Measurements from ENCODE around the gene TDRD1.
"Not testable (repeated sequence)": the region's sequence is repeated elsewhere in the genome, so short reads cannot be mapped to it uniquely, and the experiment has no call there.

TDRD1 gene, protein sequence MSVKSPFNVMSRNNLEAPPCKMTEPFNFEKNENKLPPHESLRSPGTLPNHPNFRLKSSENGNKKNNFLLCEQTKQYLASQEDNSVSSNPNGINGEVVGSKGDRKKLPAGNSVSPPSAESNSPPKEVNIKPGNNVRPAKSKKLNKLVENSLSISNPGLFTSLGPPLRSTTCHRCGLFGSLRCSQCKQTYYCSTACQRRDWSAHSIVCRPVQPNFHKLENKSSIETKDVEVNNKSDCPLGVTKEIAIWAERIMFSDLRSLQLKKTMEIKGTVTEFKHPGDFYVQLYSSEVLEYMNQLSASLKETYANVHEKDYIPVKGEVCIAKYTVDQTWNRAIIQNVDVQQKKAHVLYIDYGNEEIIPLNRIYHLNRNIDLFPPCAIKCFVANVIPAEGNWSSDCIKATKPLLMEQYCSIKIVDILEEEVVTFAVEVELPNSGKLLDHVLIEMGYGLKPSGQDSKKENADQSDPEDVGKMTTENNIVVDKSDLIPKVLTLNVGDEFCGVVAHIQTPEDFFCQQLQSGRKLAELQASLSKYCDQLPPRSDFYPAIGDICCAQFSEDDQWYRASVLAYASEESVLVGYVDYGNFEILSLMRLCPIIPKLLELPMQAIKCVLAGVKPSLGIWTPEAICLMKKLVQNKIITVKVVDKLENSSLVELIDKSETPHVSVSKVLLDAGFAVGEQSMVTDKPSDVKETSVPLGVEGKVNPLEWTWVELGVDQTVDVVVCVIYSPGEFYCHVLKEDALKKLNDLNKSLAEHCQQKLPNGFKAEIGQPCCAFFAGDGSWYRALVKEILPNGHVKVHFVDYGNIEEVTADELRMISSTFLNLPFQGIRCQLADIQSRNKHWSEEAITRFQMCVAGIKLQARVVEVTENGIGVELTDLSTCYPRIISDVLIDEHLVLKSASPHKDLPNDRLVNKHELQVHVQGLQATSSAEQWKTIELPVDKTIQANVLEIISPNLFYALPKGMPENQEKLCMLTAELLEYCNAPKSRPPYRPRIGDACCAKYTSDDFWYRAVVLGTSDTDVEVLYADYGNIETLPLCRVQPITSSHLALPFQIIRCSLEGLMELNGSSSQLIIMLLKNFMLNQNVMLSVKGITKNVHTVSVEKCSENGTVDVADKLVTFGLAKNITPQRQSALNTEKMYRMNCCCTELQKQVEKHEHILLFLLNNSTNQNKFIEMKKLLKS

DNA sequence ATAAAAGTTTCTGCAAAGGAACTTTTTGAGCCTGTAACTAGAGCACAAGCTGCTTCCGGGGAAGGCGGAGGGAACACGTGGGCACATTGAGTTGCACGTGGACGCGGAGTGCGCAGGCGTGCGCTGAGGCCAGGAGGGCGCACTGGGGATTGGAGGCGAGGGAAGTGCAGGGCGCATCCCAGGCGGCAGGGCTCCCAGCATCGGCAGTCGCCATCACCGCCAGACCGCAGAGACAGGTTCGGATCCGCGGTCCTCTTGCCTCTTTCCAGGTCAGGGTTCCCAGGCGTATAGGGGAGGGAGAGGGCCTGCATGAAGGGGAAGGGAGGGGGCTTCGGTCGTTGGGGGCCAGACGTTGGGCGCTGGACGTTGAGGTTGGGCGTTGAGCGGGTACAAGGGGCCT lies at the start of gene TDRD1:
Gene TDRD1, plus strand, starts transcription at position 206 of the 400 bp plus-strand sequence. CDS start 8,479 bp downstream, outside the sequence.
- no peak within 1 kb of the TSS for H3K4me3 ChIP-seq (ENCODE audit: low read depth, low read length)
- TF ChIP-seq, protein P1, sequence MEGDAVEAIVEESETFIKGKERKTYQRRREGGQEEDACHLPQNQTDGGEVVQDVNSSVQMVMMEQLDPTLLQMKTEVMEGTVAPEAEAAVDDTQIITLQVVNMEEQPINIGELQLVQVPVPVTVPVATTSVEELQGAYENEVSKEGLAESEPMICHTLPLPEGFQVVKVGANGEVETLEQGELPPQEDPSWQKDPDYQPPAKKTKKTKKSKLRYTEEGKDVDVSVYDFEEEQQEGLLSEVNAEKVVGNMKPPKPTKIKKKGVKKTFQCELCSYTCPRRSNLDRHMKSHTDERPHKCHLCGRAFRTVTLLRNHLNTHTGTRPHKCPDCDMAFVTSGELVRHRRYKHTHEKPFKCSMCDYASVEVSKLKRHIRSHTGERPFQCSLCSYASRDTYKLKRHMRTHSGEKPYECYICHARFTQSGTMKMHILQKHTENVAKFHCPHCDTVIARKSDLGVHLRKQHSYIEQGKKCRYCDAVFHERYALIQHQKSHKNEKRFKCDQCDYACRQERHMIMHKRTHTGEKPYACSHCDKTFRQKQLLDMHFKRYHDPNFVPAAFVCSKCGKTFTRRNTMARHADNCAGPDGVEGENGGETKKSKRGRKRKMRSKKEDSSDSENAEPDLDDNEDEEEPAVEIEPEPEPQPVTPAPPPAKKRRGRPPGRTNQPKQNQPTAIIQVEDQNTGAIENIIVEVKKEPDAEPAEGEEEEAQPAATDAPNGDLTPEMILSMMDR (IDR thresholded peaks at IDR 0.05; ENCODE audit: low read depth, low read length), result no peak
- no peaks in the 10 kb centered on the region for H3K27me3 ChIP-seq (ENCODE audit: insufficient read depth, low read depth, severe bottlenecking)
- DNase-seq, result no peak
- H3K9me3 ChIP-seq (ENCODE audit: severe bottlenecking), result no peaks in the 10 kb centered on the region
- no peak within 1 kb of the TSS for H3K27ac ChIP-seq
- no peaks in the 10 kb centered on the region for H3K36me3 ChIP-seq

DNA sequence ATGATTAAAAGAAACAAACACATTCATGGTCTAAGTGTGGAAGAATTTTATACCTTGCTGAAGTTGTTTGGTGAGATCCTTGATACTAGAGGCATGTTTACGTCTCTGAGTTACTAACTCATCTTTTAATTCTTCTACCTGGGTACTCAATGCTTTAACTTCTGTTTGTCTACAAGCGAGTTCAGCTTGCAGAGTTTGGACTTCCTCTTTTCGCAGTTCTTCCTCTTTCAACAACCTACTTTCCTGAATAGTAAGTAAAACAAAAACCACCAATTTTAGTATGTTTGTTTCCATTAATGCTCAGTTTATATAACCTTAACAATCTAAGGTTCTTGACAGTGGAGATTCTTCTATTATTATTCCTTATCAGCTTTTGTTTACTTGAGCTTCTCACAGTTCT lies 48.1 kb upstream of the TDRD1 start:
- Histone ChIP-seq H3K27ac (no peak overlapping the region), H3K36me3 (peaks cover 25% of the 10 kb centered on the region), H3K4me3 (ENCODE audit: low read depth, low read length) (no peak overlapping the region), H3K27me3 (ENCODE audit: insufficient read depth, low read depth, severe bottlenecking) (no peaks in the 10 kb centered on the region), H3K9me3 (ENCODE audit: severe bottlenecking) (no peaks in the 10 kb centered on the region)
- DNase-seq, result no peak
- TF ChIP-seq, protein P1 (IDR thresholded peaks at IDR 0.05; ENCODE audit: low read depth, low read length), result no peak

DNA sequence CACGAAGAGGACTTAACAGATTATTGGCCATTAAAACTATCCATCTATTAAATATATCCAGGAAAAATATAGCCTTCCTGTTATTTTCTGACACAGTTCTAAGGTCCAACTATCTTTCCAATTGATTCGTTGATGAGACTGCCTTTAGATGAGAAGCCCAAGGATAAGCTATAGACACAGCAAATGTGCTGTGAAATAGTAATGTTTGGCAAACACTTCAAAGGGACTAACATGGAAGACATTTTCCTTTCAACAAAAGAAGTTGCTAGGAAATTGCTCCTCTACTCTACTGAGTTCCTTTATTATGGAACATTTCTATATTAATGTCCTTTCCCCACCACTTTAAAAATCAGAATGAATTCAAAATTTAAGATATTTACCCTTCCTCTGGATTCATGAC lies 43.7 kb upstream of the TDRD1 start:
- Histone ChIP-seq H3K9me3 (ENCODE audit: severe bottlenecking) (no peaks in the 10 kb centered on the region), H3K36me3 (peaks cover 16% of the 10 kb centered on the region), H3K27ac (no peak overlapping the region), H3K27me3 (ENCODE audit: insufficient read depth, low read depth, severe bottlenecking) (no peaks in the 10 kb centered on the region), H3K4me3 (ENCODE audit: low read depth, low read length) (no peak overlapping the region)
- TF ChIP-seq, protein P1 (IDR thresholded peaks at IDR 0.05; ENCODE audit: low read depth, low read length), result no peak
- DNase-seq, result no peak

DNA sequence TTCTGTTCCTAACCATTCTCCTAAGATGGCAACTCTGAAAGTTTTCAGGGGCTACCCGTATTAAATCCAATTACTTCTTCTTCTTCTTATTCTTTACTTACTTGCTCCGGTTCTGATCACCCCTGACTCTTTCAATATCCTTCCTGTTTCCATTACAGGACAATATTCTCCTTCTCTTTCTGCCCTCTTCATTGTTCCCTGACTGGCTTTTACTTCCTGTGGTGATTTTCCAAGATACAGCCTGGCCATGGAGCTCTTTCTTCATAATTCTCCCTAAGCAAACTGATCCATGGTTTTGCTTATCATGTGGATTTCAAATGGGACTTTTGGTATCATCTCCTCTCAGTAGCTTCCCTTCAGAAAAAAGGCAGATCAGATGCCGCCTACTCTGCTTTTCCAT lies 40.6 kb upstream of the TDRD1 start:
- peaks cover 8% of the 10 kb centered on the region for H3K36me3 ChIP-seq

DNA sequence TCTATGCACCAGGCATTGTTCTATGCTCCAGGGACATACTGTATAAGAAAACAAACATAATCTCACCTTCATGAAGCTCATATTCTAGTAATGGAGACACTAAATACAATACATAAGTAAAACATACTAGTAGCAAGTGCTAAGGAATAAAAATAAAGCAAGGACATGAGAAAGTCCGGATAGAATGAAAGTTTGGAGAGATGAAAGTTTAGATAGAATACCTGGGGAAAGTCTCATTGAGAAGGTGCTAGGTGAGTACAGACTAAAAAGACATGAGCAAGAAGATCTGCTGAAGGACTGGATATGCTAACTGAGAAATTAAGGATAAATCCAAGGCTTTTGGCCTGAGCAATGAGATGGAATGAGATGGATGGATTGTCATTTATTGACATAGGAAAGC lies 39.1 kb upstream of the TDRD1 start:
- Histone ChIP-seq H3K9me3 (ENCODE audit: severe bottlenecking) (no peaks in the 10 kb centered on the region), H3K27me3 (ENCODE audit: insufficient read depth, low read depth, severe bottlenecking) (no peaks in the 10 kb centered on the region), H3K36me3 (peaks cover 3% of the 10 kb centered on the region; the same call in 1 of the 2 replicates), H3K4me3 (ENCODE audit: low read depth, low read length) (no peak overlapping the region), H3K27ac (no peak overlapping the region)
- no peak for DNase-seq
- TF ChIP-seq, protein P1 (IDR thresholded peaks at IDR 0.05; ENCODE audit: low read depth, low read length), result no peak

More for the DNA sequence above, 40.6 kb upstream of the TDRD1 start:
- Histone ChIP-seq H3K27me3 (ENCODE audit: insufficient read depth, low read depth, severe bottlenecking) (no peaks in the 10 kb centered on the region), H3K4me3 (ENCODE audit: low read depth, low read length) (no peak overlapping the region), H3K9me3 (ENCODE audit: severe bottlenecking) (no peaks in the 10 kb centered on the region), H3K27ac (no peak overlapping the region)
- DNase-seq, result no peak
- TF ChIP-seq, protein P1 (IDR thresholded peaks at IDR 0.05; ENCODE audit: low read depth, low read length), result no peak

DNA sequence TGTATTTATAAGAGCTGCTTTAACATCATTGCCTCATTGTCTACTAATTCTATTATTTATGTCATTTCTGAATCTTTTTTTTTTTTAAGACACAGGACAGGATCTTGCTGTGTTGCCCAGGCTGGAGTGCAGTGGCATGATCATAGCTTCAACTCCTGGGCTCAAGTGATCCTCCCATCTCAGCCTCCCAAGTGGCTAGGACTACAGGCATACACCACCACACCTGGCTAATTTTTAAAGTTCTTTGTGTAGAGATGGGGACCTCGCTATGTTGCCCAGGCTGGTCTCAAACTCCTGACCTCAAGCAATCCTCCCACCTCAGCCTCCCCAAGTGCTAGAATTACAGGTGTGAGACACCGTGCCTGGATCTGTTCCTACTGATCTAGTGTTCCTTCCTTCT lies 38.3 kb upstream of the TDRD1 start:
- not testable (repeated sequence) for H3K4me3 ChIP-seq (ENCODE audit: low read depth, low read length); DNase-seq; H3K27me3 ChIP-seq (ENCODE audit: insufficient read depth, low read depth, severe bottlenecking); H3K9me3 ChIP-seq (ENCODE audit: severe bottlenecking); H3K36me3 ChIP-seq; H3K27ac ChIP-seq

Measured in WERI-Rb-1 (cell line).